Measurements from ENCODE around the gene CTF1. TPM values are rescaled to one million over a fixed set of nuclear protein-coding genes. Genes with fewer than 3 reads are reported as not detected.

CTF1 gene
- total and polyA plus RNA-seq, 10 of the 15 experiments (the other 5 are each of a cell fraction or from before 2014, with no cell fraction given), result 0.04 to 0.46 (median 0.11) TPM; not detected in 3

DNA sequence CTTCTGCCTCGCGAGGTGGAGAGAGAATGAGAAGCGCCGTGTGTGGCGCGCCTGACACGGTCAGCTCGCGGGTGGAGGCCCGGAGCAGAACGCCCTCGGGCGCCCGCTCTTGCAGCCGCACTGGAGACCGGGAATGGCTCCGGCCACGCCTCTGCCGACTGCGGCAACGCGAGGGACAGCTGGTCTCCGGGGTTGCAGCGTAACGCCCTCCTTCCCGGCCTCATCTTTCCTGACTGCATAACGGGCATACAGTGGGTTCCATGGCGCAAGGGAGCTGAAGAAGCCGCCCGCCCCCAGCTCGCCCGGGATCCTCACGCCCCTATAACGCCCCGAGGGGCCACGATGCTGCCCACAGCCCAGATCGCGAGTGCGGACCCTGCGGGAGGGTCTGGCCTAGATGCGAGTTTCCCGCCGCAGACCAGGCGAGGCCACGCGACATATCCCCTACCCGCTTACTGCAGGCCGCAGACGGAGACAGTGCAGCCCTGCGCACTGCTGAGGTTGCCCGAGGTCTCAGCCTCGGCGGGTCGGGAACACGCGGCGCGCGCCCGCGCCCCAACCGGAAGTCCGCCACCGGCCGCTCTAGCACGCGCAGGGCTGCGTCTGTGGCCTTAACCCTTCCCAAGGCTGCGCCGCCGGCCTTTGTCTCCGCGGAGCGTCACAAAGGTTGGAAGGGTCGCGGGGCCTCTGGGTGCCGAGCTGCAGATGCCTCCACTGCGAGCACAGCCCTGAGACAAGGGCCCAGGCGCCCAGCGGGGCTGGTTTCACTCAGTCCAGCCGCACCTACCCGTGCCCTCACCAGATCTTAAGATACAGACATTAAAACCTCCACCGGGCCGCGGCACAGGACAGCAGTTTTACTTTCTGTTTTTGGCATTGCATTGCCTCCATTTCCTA is 21.3 kb upstream of the CTF1 start:
- peak; percentile 35 for FAIRE-seq
- no peak for TF ChIP-seq EP300 (IDR thresholded peaks at IDR 0.05; ENCODE audit: borderline replicate concordance in 1 of 2, control insufficient read depth in 1 of 2, low read depth in 2 of 2, low read length in 2 of 2)
- TF ChIP-seq, protein P1, sequence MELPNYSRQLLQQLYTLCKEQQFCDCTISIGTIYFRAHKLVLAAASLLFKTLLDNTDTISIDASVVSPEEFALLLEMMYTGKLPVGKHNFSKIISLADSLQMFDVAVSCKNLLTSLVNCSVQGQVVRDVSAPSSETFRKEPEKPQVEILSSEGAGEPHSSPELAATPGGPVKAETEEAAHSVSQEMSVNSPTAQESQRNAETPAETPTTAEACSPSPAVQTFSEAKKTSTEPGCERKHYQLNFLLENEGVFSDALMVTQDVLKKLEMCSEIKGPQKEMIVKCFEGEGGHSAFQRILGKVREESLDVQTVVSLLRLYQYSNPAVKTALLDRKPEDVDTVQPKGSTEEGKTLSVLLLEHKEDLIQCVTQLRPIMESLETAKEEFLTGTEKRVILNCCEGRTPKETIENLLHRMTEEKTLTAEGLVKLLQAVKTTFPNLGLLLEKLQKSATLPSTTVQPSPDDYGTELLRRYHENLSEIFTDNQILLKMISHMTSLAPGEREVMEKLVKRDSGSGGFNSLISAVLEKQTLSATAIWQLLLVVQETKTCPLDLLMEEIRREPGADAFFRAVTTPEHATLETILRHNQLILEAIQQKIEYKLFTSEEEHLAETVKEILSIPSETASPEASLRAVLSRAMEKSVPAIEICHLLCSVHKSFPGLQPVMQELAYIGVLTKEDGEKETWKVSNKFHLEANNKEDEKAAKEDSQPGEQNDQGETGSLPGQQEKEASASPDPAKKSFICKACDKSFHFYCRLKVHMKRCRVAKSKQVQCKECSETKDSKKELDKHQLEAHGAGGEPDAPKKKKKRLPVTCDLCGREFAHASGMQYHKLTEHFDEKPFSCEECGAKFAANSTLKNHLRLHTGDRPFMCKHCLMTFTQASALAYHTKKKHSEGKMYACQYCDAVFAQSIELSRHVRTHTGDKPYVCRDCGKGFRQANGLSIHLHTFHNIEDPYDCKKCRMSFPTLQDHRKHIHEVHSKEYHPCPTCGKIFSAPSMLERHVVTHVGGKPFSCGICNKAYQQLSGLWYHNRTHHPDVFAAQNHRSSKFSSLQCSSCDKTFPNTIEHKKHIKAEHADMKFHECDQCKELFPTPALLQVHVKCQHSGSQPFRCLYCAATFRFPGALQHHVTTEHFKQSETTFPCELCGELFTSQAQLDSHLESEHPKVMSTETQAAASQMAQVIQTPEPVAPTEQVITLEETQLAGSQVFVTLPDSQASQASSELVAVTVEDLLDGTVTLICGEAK (IDR thresholded peaks at IDR 0.05; ENCODE audit: borderline replicate concordance), result peak; percentile 88
- TF ChIP-seq RUNX3 (IDR thresholded peaks at IDR 0.05; ENCODE audit: low read length), result peak; percentile 65; the same call in 1 of the 2 replicates
- TF ChIP-seq SUZ12 (IDR thresholded peaks at IDR 0.05; ENCODE audit: unreplicated experiment), result no peak
- TF ChIP-seq, protein P2, sequence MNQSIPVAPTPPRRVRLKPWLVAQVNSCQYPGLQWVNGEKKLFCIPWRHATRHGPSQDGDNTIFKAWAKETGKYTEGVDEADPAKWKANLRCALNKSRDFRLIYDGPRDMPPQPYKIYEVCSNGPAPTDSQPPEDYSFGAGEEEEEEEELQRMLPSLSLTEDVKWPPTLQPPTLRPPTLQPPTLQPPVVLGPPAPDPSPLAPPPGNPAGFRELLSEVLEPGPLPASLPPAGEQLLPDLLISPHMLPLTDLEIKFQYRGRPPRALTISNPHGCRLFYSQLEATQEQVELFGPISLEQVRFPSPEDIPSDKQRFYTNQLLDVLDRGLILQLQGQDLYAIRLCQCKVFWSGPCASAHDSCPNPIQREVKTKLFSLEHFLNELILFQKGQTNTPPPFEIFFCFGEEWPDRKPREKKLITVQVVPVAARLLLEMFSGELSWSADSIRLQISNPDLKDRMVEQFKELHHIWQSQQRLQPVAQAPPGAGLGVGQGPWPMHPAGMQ (IDR thresholded peaks at IDR 0.05; ENCODE audit: borderline replicate concordance), result 0 out of 2 replicates have a peak, but pooled peaks have one; percentile 22
- TF ChIP-seq, protein P3, sequence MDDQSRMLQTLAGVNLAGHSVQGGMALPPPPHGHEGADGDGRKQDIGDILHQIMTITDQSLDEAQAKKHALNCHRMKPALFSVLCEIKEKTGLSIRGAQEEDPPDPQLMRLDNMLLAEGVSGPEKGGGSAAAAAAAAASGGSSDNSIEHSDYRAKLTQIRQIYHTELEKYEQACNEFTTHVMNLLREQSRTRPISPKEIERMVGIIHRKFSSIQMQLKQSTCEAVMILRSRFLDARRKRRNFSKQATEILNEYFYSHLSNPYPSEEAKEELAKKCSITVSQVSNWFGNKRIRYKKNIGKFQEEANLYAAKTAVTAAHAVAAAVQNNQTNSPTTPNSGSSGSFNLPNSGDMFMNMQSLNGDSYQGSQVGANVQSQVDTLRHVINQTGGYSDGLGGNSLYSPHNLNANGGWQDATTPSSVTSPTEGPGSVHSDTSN (IDR thresholded peaks at IDR 0.05; ENCODE audit: insufficient replicate concordance, low read depth, low read length), result no peak
- no peak for TF ChIP-seq IRF4 (IDR thresholded peaks at IDR 0.05; ENCODE audit: low read depth, low read length)
- TF ChIP-seq POLR2AphosphoS5 (IDR thresholded peaks at IDR 0.05; ENCODE audit: low read length), result peak; percentile 96
- TF ChIP-seq, protein P4, sequence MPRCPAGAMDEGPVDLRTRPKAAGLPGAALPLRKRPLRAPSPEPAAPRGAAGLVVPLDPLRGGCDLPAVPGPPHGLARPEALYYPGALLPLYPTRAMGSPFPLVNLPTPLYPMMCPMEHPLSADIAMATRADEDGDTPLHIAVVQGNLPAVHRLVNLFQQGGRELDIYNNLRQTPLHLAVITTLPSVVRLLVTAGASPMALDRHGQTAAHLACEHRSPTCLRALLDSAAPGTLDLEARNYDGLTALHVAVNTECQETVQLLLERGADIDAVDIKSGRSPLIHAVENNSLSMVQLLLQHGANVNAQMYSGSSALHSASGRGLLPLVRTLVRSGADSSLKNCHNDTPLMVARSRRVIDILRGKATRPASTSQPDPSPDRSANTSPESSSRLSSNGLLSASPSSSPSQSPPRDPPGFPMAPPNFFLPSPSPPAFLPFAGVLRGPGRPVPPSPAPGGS (IDR thresholded peaks at IDR 0.05; ENCODE audit: borderline replicate concordance, insufficient read depth, low read depth, low read length, poor library complexity, severe bottlenecking), result peak; percentile 17
- no peak for TF ChIP-seq CBX3 (IDR thresholded peaks at IDR 0.05; ENCODE audit: borderline replicate concordance, low read depth)
- TF ChIP-seq ETV6 (conservative IDR thresholded peaks at IDR 0.05 in 1 of 2, IDR thresholded peaks at IDR 0.05 in 1 of 2; ENCODE audit: borderline replicate concordance in 1 of 2, low read depth in 1 of 2), result no peak
- TF ChIP-seq MYB (IDR thresholded peaks at IDR 0.05; ENCODE audit: borderline replicate concordance, low read depth, low read length), result no peak

More for the DNA sequence above, 21.3 kb upstream of the CTF1 start:
- Histone ChIP-seq H3K4me2 (ENCODE audit: control insufficient read depth, insufficient read depth) (peak overlapping the region; percentile 94), H3K4me3 (peak overlapping the region; percentile 76), H3K79me2 (ENCODE audit: control insufficient read depth, insufficient read depth, low read length) (peaks cover 34% of the 10 kb centered on the region), H3K9ac (ENCODE audit: control insufficient read depth, insufficient read depth, low read length) (peak overlapping the region; percentile 84), H3K4me1 (ENCODE audit: control insufficient read depth, insufficient read depth, low read length) (peaks cover 22% of the 10 kb centered on the region), H3K36me3 (ENCODE audit: control insufficient read depth in 2 of 2, insufficient read depth in 2 of 2, low read length in 1 of 2) (no peaks in the 10 kb centered on the region; a peak in 1 of 4 replicates), H3K27me3 (replicated peaks in 1 of 2; ENCODE audit: control insufficient read depth in 2 of 2, insufficient read depth in 2 of 2, low read length in 1 of 2) (no peaks in the 10 kb centered on the region), H3K27ac (ENCODE audit: control insufficient read depth, insufficient read depth) (peak overlapping the region; percentile 93), H4K20me1 (ENCODE audit: control insufficient read depth, insufficient read depth) (no peaks in the 10 kb centered on the region), H3K9me3 (replicated peaks; ENCODE audit: control insufficient read depth, insufficient read depth, low read length) (no peaks in the 10 kb centered on the region), H2AFZ (ENCODE audit: control insufficient read depth, low read depth, low read length) (peak overlapping the region; percentile 85)
- peak; percentile 87 for ATAC-seq
- intact Hi-C loops (cut with micrococcal nuclease; ENCODE audit: unreplicated experiment) (no loop called here), in situ Hi-C loops (cut with MboI) (no loop called here)
- 1% methylated on average over 85 of the region's 85 CpGs for WGBS (ENCODE audit: insufficient coverage, insufficient replicate concordance, low lambda C conversion rate, missing lambda C conversion rate)
- BruUV-seq (replicated peaks), result TSS peak; percentile 79
- ChIA-PET RAD21 (ENCODE audit: unreplicated experiment) (interaction anchor here (0.8 to 6.3 kb wide), 7 partner anchors 12 to 75 kb away, joined by 3 to 44 read pairs (median 4); no protein-coding TSS in a partner anchor), POLR2A (interaction anchor here (1.0 to 3.2 kb wide), 9 partner anchors 9 to 120 kb away, joined by 3 to 16 read pairs (median 4); partner anchors contain the start of gene BCL7C), CTCF (interaction anchor here (0.7 to 2.2 kb wide), 8 partner anchors 10 to 75 kb away, joined by 3 to 9 read pairs (median 4); partner anchors contain the start of gene BCL7C), SMC1A (ENCODE audit: uncharacterized antibody, unreplicated experiment) (interaction anchor here (1.1 to 4.6 kb wide), 4 partner anchors 8 to 127 kb away, joined by 3 to 41 read pairs (median 4); partner anchors contain the start of gene PHKG2)
- peak; percentile 64 for DNase-seq (ENCODE audit: low read depth, low spot score)

Data from GM12878 (cell line).